Keratinocyte (primary cell): Measurements from ENCODE around the gene GRHPR. TPM values are rescaled to one million over a fixed set of nuclear protein-coding genes. Genes with fewer than 3 reads are reported as not detected.

Experiments used
- DNase-seq: peaks from one replicate; pipeline ENCODE4 v3.0.0-alpha.2; 2011; ENCODE audit warnings: low read depth, missing footprints, low spot score
- FAIRE-seq: peaks from 2 replicates; lab custom pipeline; 2011; peaks lifted over from hg19 to GRCh38; lab: Jason Lieb, UNC
- H2AFZ ChIP-seq: 2 replicates; pipeline ENCODE4 v1.6.0; 2012; ENCODE audit warnings: low read length, control low read depth, inconsistent platforms; ENCODE audit not compliant: control insufficient read depth
- H3K27ac ChIP-seq: 2 replicates; pipeline ENCODE4 v1.5.1; 2011; ENCODE audit warnings: low read length; ENCODE audit not compliant: control insufficient read depth, insufficient read depth
- H3K27me3 ChIP-seq: 3 replicates; pipeline ENCODE4 v1.6.0; 2011; ENCODE audit warnings: low read length; ENCODE audit not compliant: control insufficient read depth, insufficient read depth; ENCODE audit errors: extremely low read depth
- H3K36me3 ChIP-seq, 2 experiments: 2 replicates in 1 of 2; 3 replicates in 1 of 2; pipeline ENCODE4 v1.5.1; 2011; ENCODE audit warnings: low read length in 2 of 2, mild to moderate bottlenecking in 1 of 2; ENCODE audit not compliant: control insufficient read depth in 2 of 2, insufficient read depth in 2 of 2; ENCODE audit errors: extremely low read depth in 1 of 2
- H3K4me1 ChIP-seq: 3 replicates; pipeline ENCODE4 v1.5.1; 2011; ENCODE audit warnings: low read length; ENCODE audit not compliant: control insufficient read depth, insufficient read depth; ENCODE audit errors: extremely low read depth
- H3K4me2 ChIP-seq: 3 replicates; pipeline ENCODE4 v1.6.0; 2011; ENCODE audit warnings: low read depth, low read length; ENCODE audit not compliant: control insufficient read depth, insufficient read depth; ENCODE audit errors: extremely low read depth
- H3K4me3 ChIP-seq, 3 experiments: fragments of 200-600 bp in 1 of 3; sonication (generic) in 1 of 3; 2 replicates in 2 of 3; 3 replicates in 1 of 3; pipeline ENCODE4 v1.5.1; 2011 to 2016; ENCODE audit warnings: low read length in 3 of 3, mild to moderate bottlenecking in 3 of 3, control low read depth in 2 of 3, inconsistent platforms in 1 of 3, low read depth in 1 of 3, mixed read lengths in 1 of 3, mixed run types in 1 of 3, moderate library complexity in 1 of 3; ENCODE audit not compliant: control insufficient read depth in 2 of 3, insufficient read depth in 2 of 3; ENCODE audit errors: extremely low read depth in 1 of 3
- H3K79me2 ChIP-seq: 2 replicates; pipeline ENCODE4 v1.6.0; 2012; ENCODE audit warnings: low read length; ENCODE audit not compliant: control insufficient read depth, insufficient read depth
- H3K9ac ChIP-seq: 3 replicates; pipeline ENCODE4 v1.6.0; 2011; ENCODE audit warnings: low read length; ENCODE audit not compliant: control insufficient read depth, insufficient read depth; ENCODE audit errors: extremely low read depth
- H3K9me1 ChIP-seq: 3 replicates; pipeline ENCODE4 v1.6.0; 2011; ENCODE audit warnings: low read length; ENCODE audit not compliant: control insufficient read depth, insufficient read depth; ENCODE audit errors: extremely low read depth
- H3K9me3 ChIP-seq: 2 replicates; pipeline ENCODE4 v1.5.1; 2012; ENCODE audit warnings: low read depth, low read length; ENCODE audit not compliant: control insufficient read depth
- H4K20me1 ChIP-seq: 3 replicates; pipeline ENCODE4 v1.6.0; 2011; ENCODE audit warnings: low read length; ENCODE audit not compliant: control insufficient read depth, insufficient read depth; ENCODE audit errors: extremely low read depth
- CTCF ChIP-seq, 3 experiments: IDR thresholded peaks in 1 of 3; conservative IDR thresholded peaks in 1 of 3; optimal IDR thresholded peaks in 1 of 3; 2 replicates in 2 of 3; 3 replicates in 1 of 3; pipeline versions ENCODE3 to v1.5.1; 2011; ENCODE audit warnings: low read length in 3 of 3, mild to moderate bottlenecking in 3 of 3, moderate library complexity in 2 of 3, control low read depth in 1 of 3, inconsistent platforms in 1 of 3; ENCODE audit not compliant: insufficient read depth in 2 of 3; ENCODE audit errors: extremely low read depth in 1 of 3
- EZH2 ChIP-seq: IDR thresholded peaks from one replicate; pipeline ENCODE4 v1.6.1; 2012; ENCODE audit warnings: inconsistent platforms, mild to moderate bottlenecking, low read length, moderate library complexity
- dilution Hi-C: fragments of 300-500 bp; cut with MboI; formaldehyde crosslinking; loops from one replicate; pipeline ENCODE4 v1.7.0; 2020; ENCODE audit warnings: low sequenced_read_pairs; ENCODE audit not compliant: extremely low pct_ligation_motif_present
- polyA plus RNA-seq, 5 experiments: library from polyadenylated mRNA; depleted of rRNA in 3 of 5; stranded (reverse) in 3 of 5; stranded (forward) in 1 of 5; unstranded in 1 of 5; fragments of >200 nt; gene quantifications; 1 replicate in 1 of 5; 2 replicates in 3 of 5; 3 replicates in 1 of 5; pipeline versions ENCODE4 v1.2.1 to v1.2.3, GENCODE V29; 2011 to 2012; ENCODE audit warnings: missing spikeins in 2 of 5, low read depth in 1 of 5, low replicate concordance in 1 of 5

Gene GRHPR
- polyA plus RNA-seq, 1 donor (not counting 4 experiments of a cell fraction or from before 2014, with no cell fraction given) = 116 TPM

- Histone ChIP-seq H3K4me2 (no peak overlapping the region), H2AFZ (no peak overlapping the region), H3K9me3 (no peaks in the 10 kb centered on the region), H3K9me1 (no peaks in the 10 kb centered on the region), H3K79me2 (no peaks in the 10 kb centered on the region), H3K27ac (no peak overlapping the region), H4K20me1 (no peaks in the 10 kb centered on the region), H3K4me1 (peaks cover 11% of the 10 kb centered on the region), H3K36me3 (no peaks in the 10 kb centered on the region), H3K27me3 (no peaks in the 10 kb centered on the region), H3K4me3 (no peak overlapping the region), H3K9ac (no peak overlapping the region)
- dilution Hi-C loops = no loop called here
- DNase-seq (no peak), FAIRE-seq (no peak)
- TF ChIP-seq EZH2 = no peak
- no peak for TF ChIP-seq CTCF (optimal IDR thresholded peaks at IDR 0.05 in 1 of 3, IDR thresholded peaks at IDR 0.05 in 1 of 3, conservative IDR thresholded peaks at IDR 0.05 in 1 of 3; ENCODE audit: extremely low read depth in 1 of 3, insufficient read depth in 2 of 3, low read length in 3 of 3)
These were observed 23.2 kb upstream of the GRHPR start for GRCh38 chr9:37399336-37399735.

DNA sequence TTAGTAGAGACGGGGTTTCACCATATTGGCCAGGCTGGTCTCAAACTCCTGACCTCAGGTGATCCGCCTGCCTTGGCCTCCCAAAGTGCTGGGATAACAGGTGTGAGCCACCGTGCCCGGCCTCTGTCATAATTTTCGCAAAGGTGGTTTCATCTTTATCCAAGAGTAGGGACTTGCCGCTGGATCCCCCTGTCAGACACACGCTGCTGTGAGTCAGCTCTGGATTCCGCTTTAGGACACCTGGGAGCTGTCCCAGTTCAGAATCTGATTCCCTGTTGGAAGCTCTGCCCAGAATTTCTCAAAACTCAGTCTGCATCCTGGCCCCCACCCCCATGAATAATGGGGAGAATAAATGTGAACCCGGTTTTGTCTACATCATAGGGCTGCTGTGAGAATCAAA lies 17.9 kb upstream of the GRHPR start:
- Histone ChIP-seq H3K4me1 (peaks cover 11% of the 10 kb centered on the region), H3K9me1 (no peaks in the 10 kb centered on the region), H3K79me2 (no peaks in the 10 kb centered on the region), H3K36me3 (no peaks in the 10 kb centered on the region), H2AFZ (no peak overlapping the region), H4K20me1 (no peaks in the 10 kb centered on the region), H3K27me3 (no peaks in the 10 kb centered on the region), H3K27ac (no peak overlapping the region), H3K4me3 (no peak overlapping the region), H3K4me2 (no peak overlapping the region), H3K9ac (no peak overlapping the region), H3K9me3 (no peaks in the 10 kb centered on the region)
- dilution Hi-C loops = loop anchor here (25.0 kb wide), 1 partner anchor 92 kb away; no protein-coding TSS in a partner anchor
- TF ChIP-seq CTCF (optimal IDR thresholded peaks at IDR 0.05 in 1 of 3, IDR thresholded peaks at IDR 0.05 in 1 of 3, conservative IDR thresholded peaks at IDR 0.05 in 1 of 3; ENCODE audit: extremely low read depth in 1 of 3, insufficient read depth in 2 of 3, low read length in 3 of 3) = no peak
- TF ChIP-seq EZH2 = no peak
- no peak for FAIRE-seq
- no peak for DNase-seq
